AG10803 (cell line): ENCODE results near the gene DIS3L2.
"Not testable (repeated sequence)": the region's sequence is repeated elsewhere in the genome, so short reads cannot be mapped to it uniquely, and the experiment has no call there.

Source experiments
- DNase-seq: peaks from one replicate; pipeline ENCODE4 v3.0.0; 2010; ENCODE audit warnings: low read depth
- H3K4me3 ChIP-seq: 2 replicates; pipeline ENCODE4 v1.5.1; 2011; ENCODE audit warnings: mild to moderate bottlenecking, low read length, control low read depth
- TF ChIP-seq, protein P1 (sequence below): conservative IDR thresholded peaks from 2 replicates; pipeline ENCODE4 v1.5.1; 2011; ENCODE audit warnings: mild to moderate bottlenecking, low read length, control low read depth, inconsistent platforms

DIS3L2 gene

DNA sequence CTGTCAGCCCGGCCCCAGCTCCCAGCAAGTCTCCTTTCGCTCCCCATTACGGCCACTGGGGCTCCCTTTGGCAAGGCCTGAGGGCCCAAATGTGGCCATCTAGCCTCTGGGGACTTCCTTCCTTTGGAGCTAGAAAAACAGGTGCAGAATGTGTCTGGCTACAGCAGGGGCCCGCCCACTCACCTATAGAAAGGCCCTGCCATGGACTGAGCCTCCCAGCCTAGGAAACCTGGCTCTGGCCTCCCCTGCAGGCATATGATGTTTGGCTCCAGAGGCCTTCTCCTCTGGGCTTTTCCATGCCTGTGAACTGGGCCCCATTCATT is 361.8 kb downstream of the DIS3L2 start:
- DNase-seq = no peak
- no peak overlapping the region for H3K4me3 ChIP-seq
- TF ChIP-seq, protein P1, sequence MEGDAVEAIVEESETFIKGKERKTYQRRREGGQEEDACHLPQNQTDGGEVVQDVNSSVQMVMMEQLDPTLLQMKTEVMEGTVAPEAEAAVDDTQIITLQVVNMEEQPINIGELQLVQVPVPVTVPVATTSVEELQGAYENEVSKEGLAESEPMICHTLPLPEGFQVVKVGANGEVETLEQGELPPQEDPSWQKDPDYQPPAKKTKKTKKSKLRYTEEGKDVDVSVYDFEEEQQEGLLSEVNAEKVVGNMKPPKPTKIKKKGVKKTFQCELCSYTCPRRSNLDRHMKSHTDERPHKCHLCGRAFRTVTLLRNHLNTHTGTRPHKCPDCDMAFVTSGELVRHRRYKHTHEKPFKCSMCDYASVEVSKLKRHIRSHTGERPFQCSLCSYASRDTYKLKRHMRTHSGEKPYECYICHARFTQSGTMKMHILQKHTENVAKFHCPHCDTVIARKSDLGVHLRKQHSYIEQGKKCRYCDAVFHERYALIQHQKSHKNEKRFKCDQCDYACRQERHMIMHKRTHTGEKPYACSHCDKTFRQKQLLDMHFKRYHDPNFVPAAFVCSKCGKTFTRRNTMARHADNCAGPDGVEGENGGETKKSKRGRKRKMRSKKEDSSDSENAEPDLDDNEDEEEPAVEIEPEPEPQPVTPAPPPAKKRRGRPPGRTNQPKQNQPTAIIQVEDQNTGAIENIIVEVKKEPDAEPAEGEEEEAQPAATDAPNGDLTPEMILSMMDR = no peak

- not testable (repeated sequence) for H3K4me3 ChIP-seq, DNase-seq
Measured at GRCh38 chr2:232323967-232324366, 362.5 kb downstream of the DIS3L2 start.

- DNase-seq = no peak
Measured at GRCh38 chr2:232324778-232325177, 363.3 kb downstream of the DIS3L2 start.

GRCh38 chr2:232325324-232326273 is 364.1 kb downstream of the DIS3L2 start:
- DNase-seq = peak; percentile 32

More at GRCh38 chr2:232324778-232325177, 363.3 kb downstream of the DIS3L2 start:
- TF ChIP-seq, protein P1 = no peak
- H3K4me3 ChIP-seq = no peak overlapping the region

DNA sequence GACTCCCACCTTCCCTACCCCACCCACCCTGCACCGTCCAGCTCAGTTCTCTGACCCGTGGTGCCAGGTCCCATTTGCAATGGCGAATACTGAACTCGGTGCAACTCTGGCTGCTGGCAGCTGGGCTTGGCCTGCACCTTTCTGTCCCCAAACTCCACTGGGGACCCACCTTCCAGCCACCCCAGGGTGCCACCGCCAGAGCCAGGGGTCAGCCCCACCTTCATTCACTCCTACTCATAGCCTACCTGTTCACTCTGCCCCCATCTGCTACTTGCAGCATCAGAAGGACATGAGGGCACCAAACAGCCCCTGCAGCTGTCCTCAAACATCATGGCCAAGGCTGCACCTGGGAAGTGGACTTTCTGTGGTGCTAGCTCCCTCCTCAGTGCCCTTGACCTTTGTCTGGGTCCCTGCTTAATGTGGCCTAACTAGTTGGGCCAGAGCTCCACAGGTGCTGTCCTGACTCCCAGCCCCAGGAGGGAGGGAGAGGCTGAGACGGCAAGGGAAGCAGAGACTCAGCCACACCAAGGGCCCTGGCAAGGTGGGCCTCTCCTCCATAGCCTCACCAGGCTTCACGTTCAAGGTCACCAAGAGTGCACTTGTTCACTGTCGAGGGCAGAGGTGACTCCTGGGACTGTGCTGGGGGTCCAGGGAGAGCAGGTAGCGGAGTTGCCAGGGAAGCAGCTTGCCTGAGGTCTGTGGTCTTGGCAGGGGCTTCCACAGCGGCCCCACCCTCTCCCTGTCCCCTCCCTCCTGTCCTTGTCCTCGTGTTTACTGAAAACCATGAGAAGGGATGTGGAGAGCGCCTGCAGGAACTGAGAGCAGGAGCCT is 365.0 kb downstream of the DIS3L2 start:
- not testable (repeated sequence) for H3K4me3 ChIP-seq, DNase-seq
- TF ChIP-seq, protein P1 = peak; percentile 6; the same call in 1 of the 2 replicates

More at GRCh38 chr2:232325324-232326273, 364.1 kb downstream of the DIS3L2 start:
- TF ChIP-seq, protein P1 = peak; percentile 42
- H3K4me3 ChIP-seq = no peak overlapping the region

GRCh38 chr2:232327105-232328031 is 365.9 kb downstream of the DIS3L2 start:
- TF ChIP-seq, protein P1 = peak; percentile 73
- DNase-seq = peak; percentile 43
- no peak overlapping the region for H3K4me3 ChIP-seq
